HG03175 (cell line): ENCODE data around the gene NEURL3.

Experiments used
- ATAC-seq: cut with Tn5 transposase; IDR thresholded peaks from one replicate; pipeline ENCODE4 v1.9.1; 2021; ENCODE audit warnings: mild to moderate bottlenecking, moderate library complexity; ENCODE audit not compliant: unreplicated experiment

The NEURL3 gene

DNA sequence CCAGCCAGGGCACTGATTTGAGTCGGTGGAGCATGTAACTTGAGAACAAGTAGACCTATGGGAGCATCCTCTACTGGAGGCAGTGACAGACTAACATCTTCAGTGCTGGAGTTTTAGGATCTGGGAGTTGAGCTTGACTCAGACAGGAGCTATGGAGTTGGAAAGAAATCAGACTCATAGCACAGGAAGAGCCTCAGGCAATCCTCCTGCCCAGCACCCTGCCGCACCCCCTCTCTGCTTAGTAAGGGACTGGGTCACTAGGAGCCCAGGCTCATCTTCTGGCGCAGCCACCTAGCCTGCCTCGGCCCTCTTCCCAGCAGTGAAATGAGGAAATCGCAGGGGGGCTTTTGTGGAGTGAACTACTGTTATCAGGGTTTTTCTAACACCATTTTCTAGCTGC lies 35.0 kb upstream of the NEURL3 start:
- no peak for ATAC-seq

DNA sequence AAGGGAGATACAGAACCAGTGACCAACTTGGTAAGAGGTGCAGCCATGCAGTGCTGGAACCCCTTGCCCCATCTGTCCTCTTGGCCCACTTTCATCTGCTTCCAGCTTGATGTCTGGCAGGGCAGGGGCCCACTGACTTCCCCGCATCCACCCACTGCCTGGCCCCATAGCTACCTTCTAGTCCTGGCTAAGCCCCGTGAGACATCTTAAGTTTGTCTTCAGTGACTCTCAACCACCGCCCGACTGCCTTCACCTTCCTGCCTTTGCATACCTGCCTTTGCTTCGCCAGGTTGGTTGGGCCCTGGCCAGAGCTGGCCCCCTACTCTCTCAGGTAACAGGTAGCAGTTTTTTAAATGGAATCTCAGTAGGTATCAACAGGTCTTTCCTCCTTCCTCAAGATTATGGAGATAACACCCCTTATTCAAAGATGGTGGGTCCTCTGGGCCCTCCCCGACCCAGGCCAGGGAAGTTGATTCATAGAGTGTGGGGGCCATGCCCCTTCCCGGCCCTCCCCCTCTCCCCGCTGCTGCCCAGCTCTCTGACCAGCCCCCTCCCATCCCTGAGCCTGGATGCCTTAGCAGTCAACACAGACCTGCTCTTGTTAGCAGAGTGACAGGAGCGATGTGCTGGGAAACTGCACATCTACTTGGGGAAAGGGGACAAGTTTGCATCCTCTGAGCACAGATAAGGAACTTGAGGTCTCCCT lies 34.2 kb upstream of the NEURL3 start:
- ATAC-seq, result no peak

DNA sequence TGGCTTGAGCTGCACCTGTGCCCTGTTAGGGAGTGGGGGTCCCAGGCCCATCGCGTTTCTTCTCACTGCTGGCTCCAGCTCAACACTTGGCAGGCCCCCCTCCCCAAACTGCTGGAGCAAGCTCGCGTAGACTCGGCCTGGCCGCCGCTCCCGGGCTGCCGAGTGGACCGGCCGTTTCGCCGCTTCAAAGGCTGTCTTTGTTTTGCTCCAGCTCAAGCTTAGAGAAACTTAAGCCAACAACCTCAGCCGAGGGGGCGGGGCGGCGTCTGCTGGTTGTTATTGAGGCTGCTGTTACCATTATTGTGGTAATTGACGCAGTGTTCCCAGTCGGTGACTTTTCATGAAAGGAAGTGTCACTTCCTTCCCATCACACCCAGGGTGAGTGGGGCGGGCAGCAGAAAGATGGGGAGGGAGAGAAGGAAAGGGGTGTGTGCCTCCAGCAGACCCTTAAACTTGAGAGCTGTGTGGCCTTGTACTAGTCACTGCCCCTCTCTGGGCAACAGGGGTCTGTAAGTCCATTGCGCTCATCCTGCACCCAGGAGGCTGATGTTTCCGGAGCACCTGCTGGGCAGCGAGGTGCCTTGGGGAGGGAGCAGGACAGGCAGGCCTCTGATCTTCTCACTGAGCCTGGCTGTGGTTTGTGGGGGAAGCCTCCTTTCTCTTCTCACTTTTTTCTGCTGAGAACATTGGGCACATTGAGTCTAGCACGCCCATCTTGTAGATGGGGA lies 33.5 kb upstream of the NEURL3 start:
- no peak for ATAC-seq

DNA sequence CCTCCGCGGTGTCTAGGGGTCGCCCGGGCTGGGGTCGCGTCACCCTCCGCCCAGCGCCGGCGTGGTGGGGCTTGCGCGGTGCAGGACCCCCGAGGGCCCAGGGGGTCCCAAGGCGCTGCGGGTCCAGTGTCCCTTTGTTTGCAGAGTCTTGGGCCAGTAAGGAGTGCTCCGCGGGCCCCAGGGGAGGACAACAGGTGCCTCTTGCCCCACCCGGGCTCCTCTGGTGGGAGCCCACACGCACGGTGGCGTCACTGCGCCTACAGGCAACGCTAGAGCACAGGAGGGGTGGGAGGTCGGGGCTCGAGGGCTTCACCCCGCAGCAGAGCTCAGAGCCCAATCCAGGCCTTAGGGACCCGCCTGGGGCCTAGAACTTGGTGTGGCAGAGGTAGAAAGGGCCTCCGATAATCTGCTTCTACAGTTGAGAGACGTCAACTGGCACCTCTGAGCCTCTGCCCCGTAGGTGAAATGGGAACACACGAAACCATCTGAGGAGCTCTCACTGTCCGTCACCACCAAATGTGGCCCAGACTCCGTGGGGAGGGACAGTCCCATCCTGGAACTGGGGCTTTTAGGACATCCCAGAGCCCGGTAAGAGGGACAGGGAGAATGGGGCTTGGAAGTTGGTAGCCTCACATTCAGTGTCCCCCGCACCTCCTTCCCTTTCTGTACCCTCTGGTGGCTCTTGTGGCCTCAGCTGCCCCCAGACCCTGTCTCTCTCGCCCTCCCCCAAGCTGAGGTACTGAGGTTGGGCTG lies 32.8 kb upstream of the NEURL3 start:
- ATAC-seq, result no peak

DNA sequence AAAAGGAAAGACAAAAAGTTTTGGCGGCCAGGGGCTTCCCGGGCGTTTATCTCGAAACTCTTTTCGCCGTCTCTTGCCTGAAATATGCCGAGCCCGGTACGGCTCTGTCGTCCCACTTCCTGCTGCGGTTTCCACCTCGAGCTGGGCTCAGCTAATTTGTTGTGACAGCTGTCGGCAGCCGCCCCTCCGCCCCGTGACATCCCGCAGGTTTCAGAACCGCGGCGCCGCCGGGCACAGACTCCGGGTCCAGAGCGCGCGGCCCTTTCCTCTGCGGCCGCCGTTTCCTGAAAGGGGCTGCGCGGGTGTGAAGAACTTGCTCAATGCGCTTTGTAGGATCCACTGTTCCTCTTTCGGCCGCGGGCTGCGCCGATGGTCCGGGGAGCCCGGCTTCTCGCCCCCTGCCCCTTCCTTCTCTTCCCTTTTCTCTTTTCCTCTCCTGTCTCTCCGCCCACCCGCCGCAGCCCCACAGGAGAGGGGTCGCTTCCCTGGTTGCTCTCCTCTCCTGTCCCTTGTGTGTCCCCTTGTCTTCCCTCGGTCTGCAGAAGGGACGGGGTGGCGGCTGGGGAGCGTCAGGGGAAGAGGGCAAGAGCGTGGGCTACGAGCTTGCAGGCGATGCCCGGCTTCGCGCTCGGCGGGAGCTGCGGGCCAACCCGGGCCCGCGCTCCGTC lies 32.0 kb upstream of the NEURL3 start:
- peak; percentile 65 for ATAC-seq

DNA sequence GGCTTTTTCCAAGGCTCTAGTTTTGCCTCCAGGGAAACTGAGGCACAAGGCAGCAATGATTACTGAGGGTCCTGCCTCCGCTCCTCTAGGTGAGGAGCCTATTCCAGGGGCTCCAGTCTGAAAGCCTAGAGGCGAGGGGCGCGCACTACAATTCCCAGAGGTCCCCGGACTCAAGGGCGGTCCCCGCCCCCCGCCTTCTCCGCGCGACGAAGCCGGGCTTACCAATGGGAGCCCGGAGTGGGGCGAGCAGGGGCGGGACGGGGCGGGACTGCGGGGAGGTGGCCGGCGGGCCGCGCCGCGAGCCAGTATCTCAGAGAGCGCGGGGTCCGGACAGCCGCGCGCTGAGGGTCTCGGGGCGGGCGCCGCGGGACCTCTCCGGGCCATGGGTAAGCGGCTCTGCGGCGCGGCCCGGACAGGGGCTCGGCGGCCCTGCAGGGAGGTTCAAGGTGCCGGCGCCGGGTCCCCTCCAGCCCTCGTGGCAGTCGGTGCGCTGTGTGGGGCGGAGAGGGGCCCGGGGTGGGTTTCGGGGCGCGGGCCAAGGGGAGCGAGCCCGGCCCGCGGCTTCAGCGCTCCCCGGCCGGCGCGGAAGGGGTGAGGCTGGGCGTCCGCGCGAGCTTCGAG lies 31.4 kb upstream of the NEURL3 start, which contains the start of gene ARID5A:
ARID5A (plus strand) TSS at position 308 of the 621 bp plus-strand sequence; CDS start at position 383, 75 bp downstream.
- peak; percentile 52 for ATAC-seq

DNA sequence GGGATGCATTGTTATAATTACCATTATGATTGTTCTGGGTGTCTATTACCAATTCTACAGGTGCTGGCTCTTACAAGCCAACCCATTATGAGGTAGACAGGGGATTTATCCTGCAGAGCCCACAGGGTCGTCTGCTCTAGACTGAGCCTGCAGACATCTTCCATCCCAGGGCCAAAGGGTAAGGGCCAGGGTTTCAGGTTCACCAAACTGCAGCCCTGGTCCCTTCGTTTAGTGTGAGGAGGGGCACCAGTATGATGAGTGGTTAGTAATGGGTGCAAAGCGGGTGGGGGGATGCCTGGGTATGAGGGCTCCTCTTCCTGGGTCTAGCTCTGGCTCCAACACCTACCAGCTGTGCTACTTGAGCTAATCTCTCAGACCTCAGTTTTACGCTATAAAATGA lies 30.2 kb upstream of the NEURL3 start:
- ATAC-seq, result no peak

DNA sequence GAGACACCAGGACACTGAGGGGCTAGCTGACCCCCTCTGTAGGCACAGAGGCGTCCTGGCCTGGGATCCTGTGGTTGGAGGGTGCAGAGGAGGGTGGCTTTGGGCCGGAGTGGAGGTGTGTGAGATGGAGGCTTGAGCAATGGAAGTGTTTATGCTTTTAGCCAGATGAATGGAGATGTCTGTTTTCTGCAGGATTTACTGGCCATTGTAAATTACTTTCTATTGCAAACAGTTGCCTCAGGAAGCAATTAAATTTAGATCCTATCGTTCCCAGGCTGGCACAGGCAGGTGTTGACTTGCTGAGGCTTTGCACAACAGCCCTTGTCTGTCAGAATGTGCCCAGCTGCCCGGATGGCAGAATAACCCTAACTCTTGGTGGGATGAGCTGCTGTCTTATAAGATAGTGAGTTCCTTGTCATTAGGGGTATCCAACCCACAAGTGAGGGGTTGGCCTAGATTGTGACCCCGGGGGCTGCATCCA lies 29.6 kb upstream of the NEURL3 start:
- no peak for ATAC-seq

DNA sequence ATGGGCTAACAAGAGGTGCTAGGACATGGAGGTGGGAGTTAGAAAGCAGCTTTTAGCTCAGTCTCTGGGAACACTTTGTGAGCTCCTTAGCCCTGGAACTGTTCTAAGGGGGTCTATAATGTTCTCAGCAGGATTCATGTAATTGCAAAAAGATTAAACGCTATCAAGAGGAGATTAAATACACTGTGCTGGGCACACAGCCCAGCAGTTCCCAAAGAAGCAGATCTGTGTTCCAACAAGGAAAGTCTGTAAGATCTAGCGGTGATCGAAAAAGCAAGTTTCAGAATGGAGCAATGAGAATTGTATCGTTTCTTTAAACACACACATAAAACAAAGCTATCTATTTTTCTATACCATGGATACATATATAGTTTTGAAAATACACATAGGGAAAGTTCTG lies 29.0 kb upstream of the NEURL3 start:
- no peak for ATAC-seq

DNA sequence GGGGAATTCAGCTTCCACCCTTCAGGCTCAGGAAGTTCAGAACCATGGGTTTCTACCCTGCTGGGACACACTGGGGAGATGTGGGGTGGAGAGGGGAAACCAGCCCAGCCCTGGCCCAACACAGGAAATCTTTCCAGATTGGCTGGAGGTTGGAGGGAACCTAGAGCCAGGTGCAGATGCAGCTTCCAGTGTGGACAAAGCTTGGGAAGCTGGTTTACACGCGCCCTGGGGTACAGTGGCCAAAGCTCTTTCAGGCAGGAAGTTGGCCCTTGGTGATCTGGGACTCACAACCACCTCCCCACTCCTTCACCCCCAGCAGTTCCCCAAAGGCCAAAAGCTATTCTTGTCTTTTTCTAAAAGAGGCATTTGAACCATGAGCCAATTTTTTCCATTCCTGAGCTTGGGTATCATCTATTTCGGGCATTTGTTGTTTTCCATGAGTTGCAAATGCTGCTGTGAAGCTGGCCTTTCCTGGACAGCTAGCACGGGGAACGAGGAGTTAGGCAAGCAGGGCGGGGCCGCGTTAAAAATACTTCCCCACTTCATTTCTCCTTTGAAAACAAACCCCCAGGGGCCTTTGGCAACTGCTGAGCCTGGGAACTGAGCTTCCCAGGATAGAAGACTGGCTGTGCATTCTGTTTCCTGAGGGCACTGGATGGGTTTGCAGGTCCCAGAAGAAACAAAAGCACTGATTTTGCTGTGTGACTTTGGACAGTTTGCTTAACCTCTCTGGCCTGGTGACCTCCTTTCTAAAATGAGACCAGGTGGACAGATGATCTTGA lies 28.3 kb upstream of the NEURL3 start:
- no peak for ATAC-seq

DNA sequence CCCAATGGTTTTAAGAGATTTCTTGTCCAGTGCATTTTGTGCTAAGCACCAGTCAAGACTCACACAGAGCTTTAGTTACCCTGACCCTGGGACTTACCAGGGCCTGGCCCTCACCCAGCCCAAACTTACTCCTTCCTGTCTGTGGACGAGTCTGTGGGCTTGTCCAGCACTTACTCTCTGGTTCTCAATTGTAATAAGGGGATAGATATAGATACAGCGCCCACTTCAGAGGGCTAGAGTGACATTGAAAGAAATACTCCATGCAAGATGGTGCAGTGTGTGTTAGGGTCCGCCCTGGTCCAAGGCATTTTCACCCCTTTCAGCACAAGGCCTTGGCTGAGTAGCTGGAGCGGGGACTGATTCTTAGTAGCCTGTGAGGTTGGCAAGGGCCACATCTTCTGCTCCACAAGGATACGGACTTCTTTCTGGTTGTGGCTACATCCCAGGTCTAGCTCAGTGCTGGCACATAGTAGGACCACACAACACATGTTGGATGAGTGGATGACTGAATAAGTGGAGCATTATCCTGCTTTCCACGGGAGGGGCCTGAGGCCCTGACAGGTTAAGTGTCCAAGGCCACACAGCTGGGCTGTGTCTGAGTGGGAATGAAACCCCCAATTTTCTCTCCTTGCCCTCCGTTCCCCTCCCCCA lies 27.6 kb upstream of the NEURL3 start:
- ATAC-seq, result no peak

DNA sequence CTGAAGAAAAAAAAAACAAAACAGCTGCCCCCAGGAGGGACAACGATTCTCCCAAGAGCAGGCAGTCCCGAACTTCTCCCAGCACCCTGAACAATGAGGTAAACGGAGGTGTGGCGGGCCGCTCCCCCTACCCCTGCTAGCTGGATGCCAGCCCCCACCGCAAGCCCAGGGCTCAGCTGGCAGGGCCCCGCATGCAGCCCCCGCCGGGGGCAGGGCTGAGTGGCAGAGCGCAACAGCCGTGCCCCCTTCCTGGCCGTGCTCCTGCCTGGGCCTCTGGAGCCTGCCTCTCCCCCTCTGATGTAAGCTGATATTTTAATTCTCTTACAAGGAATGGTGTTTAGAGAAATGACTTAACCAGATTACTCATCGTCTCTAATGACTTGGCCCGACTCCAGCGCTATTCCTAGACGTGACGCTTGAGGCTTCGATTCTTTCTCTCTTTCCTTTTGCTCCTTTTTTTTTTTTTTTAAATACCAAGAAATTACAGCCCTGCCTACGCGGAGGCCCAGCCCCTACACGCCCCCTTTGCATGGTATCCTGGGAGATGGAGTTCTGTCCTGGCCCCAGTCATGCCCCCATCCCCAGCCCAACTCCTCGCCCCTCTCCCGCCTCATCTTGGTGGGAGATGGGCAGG lies 26.8 kb upstream of the NEURL3 start:
- ATAC-seq, result no peak

DNA sequence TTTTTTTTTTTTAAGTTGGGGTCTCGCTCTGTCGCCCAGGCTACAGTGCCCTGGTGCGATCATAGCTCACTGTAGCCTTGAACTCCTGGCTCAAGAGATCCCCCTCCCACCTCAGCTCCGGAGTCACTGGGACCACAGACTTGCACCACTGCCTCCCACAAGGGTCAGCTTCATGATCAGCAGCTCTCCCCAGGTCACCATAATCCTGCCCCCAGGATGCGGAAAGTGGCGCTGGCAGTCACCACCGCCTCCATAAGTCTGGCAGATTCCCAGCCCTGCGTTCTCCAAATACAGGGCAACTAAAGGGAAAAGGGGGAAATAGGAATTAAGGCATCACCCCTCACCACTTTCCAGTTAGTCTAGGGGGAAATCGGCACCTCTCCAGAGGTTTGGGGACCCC lies 26.2 kb upstream of the NEURL3 start:
- no peak for ATAC-seq

DNA sequence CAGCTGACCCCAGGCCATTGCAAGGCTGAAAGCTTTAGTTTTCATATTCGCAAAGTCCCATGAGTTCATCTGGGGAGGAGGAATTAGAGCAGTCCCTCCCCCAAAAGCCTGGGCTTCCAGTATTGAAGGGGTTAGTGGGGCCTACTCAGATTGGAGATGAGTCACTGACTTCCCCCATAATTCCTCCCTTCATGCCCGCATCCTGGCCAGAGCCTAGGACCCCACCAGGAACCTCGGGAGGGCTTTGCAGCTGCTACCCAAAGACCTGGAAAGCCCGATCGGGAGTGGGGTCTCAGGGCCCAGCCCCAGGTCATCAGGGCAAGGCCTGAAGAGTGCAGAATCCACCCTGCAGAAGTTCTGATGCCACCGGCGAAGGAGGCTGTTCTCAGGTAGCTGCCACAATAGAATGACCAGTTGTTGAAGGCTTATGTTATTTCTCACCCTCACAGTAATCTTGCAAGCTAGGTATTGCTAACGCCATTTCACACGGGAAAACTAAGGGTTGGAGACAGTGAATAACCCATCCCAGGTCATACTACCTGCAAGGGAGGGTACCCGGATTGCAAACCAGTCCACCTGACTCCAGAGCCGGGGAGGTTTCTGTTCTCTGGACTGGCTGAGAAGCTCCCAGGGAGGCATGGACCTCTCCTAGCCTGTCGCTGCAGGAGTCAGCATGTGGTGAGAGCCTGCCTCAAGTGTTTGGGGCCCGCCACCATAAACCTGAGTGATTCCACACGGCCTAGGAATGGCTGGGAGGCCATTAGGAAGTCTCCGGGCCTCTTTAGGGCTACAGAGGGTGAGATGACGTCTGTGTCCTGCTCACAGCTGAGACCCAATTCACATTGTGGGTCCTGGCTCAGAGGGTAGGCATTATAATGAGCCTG lies 25.6 kb upstream of the NEURL3 start:
- no peak for ATAC-seq

DNA sequence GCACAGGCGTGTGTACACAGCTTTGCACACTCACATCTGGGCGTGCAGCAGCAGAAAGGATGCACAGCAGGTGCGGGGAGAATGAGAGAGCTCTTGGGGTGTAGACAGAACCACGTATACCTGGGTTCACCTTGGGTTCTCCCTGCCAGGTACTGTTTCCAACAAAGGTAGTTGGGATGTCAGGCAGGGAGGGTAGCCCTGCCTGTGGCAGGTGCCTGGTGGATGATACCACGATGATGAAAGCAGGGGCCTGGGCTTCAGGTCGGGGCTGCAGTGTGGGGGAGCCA lies 24.9 kb upstream of the NEURL3 start:
- no peak for ATAC-seq

DNA sequence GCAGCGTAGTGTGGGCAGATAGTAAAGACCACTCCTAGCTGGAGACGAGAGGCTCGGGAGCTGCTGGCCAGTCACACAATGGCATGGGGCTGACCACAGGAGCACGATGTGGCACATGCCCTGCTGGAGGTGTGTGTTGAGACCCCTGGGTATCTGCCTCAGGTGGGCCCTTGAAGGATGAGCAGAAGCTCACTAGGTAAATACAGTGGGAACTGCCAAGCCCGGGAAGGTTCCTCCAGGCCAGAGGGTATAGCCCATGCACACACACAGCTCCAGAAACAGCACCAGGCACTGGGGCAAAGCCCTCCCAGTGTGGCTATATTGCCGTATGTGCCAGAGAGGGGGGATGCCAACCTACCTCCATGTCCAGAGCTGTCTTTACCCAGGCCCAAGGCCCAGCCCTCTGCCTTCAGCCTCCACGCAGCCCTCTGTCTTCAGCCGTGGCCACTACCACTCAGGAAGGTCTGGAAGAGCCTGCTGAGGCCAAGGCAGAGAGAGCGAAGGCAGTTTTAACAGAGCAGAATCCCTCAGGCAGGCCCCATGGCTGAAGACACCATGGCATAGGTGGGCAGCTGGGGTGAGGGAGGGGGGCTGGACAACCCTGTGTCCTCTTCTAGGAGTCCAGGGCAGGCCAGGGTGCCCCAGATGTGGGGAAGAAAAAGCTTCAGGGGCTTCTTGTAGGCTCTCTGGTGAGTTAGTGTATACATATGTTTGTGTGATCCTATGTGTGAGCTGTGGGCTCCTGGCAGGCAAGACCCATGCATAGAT lies 24.4 kb upstream of the NEURL3 start:
- ATAC-seq, result no peak

DNA sequence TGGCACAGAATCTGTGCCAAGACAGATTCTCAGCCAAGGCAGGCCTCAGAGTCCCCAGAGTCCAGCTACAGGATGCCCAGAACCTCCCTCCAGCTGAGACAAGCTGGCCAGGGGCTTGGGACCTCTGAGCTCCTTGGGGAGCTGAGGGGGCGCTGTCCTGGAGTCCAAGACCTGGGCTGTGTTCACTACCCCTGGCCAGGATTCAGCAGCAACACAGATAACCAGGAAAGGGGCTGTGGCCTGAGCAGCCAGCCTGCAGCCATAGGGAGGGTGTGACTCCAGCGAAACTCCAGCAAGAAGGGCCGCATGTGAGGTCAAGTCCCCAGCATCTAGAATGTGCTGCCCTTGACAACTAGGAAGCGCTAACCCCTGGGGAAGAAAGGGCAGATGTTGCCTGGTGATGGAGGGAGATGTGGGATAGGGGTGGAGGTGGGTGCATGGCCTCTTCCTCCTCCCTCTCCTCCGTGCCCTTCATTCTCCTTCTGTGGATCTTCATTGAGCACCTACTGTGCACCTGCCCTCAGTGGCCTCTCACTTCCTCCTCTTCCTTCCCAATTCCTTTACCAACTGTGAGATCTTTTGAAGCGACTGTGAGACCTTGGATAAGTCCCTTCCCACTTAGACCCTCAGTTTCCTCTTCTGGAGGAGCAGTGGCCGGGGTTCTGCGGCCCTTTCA lies 23.7 kb upstream of the NEURL3 start:
- no peak for ATAC-seq
